ENCODE data around the gene FGGY. TPM values are rescaled to one million over a fixed set of nuclear protein-coding genes. Genes with fewer than 3 reads are reported as not detected.

Gene FGGY
- polyA plus RNA-seq, 12 donors = 8.5 to 16.8 (median 13.8) TPM; not detected in 1

DNA sequence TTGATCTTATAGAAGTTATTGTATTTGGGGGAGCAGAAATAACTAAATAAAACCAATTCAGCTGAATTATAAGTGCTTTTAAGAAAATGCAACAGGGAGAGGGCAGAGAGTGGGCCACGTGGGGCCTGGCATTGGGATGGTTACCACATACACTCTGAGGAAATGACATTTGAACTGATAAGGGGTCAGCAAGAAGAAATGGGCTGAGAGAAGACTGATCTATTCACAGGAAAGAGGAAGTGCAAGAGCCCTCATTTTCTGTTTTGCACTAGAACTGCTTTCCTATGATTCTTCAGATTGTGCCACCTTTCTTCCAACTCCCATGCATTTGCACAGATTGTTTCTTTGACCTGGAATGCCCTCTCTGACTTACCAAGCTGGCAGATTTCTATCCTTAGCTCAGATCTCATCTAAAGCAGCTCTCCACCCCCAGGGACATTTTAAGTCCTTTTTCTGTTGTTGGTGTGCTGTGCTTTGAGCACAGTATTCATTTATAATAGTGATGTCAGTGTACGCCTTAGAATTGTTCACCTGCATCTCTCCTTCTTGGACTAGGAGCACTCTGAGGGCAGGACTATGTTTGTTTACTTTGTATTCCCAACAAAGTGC lies 115.9 kb downstream of the FGGY start:
- no peak for DNase-seq

DNA sequence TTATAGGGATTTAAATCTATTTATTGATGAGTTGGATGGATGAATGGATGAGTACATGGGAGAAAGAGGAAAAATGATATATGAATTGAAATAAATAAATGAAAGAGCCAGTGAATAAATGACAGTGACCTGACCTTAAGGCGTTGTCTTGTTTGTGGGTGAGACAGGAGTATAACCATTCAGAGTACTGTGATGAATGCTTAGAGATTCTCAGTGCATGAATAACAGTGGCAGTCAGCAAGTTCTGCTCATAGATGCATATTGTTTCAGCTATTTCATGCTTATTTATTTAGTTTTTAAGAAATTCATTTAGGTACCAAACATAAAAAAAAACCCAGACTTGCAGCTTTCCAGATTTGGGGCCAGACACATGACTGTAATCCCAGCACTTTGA lies 116.4 kb downstream of the FGGY start:
- no peak for DNase-seq

DNA sequence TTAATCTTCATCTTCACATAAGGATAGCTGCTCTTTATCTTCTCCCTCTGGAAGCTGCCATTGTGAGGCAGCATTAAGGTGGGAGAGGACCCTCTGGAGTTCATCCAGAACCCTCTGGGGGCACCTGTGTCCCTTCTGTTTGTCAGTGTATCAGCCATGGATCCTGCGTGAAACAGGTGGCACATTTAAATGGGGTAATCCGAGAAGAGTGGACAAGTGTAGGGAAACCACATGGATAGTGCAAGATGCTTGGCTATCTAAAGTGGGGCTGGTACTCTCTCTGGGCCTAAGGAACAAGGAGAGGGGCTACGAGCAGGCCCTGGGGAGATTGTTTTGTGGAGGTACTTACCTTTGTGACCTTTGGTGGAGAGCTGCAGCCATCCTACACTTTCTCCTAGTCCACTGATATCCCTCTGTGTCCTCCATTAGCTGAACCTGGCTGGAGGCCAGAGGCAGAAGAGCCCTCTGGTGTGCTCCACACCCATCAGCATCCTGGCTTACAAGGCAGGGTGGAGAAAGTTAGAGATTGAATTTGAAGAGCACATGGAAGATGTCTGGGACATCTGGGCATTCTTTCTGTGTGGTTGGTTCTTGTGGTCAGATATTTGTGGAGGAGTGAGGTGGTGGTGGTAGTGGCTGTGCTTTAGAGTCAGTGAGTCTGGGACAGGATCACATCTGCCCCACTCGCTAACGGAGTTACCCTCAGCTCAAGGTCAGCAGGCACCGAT lies 117.7 kb downstream of the FGGY start:
- DNase-seq = no peak

DNA sequence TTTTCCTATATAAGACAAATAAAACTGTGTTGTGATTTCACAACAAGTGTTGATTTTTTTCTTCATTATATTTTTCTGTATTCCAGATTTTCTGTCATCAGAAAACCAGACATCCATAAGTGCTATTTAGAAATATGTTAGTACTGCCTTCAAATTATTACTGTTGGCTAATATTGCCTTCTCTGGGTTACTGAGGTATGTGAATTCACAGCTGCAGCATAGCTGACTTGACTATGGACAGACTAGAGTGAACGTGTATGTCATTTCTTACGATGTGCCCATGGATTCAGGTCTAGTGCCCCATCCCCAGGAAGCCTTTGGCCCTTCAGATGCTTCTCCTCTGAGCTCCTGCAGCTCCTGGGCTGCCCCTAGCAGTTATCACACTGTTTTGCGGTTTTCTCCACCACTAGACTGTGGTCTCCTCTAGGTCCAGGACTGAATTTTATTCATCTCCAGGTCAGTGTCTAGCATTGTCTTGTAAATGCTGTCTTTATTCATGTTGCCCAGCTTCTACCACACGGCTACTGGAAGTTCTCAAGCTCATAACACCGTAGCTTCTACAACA lies 118.5 kb downstream of the FGGY start:
- DNase-seq = no peak

DNA sequence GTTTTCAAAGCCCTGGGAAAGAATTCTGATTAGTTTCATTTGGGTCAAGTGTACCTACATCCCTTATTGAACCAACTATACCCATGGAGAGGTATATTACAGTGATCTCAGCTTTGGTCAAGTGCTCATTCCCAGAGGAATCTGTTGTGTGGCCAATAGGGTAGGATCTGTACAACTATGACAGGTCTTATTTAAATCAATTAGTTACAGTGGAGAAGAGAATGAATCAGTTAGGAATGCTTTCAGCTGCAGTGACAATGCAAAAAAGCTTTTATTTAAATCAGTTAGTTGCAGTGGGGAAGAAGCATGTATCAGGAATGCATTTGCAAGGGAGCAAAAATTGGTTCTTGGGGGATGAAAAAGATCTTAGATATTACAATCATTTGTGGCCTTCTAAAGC lies 119.0 kb downstream of the FGGY start:
- DNase-seq = no peak

DNA sequence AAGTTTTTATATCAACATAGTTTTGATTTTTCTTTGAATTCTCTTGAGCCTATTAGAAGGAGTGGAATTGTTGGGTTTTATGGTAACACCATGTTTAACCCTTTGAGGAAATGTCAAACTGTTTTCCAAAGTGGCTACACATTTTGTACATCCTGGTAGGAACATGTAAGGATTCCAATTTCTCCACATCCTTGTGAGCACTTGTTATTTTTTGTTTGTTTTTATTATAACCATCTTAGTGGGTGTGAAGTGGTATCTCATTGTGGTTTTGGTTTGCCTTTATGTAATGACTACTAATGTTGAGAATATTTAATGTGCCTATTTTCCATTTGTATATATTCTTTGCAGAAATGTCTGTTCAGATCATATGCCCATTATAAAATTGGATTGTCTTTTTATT lies 120.5 kb downstream of the FGGY start:
- no peak for DNase-seq

DNA sequence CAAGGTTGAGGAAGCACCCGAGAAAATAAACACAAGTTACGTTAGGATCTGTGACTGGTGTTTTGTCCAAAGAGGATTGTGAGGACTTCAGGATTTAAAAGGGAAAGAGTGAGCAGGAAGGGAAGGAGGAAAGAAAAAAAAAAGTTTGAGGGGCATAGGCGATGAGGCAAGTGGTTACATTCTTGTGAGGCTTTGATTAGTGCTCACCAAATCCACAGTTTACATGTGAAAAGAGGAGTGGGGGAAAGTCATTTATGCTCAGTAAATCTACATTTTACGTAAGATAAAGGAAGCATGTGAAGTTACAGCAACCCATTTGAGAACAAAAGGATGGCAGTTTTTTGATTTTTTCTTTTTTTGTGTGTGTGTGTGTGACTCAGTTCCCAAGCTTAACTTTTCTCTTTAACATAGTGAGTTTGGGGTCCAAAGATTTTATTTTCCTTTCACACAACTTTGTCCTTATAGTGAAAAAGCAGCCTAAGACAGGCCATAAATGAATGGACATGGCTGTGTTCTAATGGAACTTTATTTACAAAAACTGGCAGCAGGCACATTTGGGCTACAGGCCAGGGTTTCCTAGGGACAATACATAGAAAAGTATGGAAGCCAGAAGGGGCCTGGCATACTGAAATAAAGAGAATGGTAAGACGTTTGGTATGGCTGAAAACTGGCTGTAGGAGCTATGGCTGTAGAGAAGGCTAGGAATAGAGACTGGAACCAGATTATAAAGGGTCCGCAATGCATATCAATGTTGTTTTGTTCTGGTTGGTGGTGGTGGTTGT lies 121.7 kb downstream of the FGGY start:
- no peak for DNase-seq

DNA sequence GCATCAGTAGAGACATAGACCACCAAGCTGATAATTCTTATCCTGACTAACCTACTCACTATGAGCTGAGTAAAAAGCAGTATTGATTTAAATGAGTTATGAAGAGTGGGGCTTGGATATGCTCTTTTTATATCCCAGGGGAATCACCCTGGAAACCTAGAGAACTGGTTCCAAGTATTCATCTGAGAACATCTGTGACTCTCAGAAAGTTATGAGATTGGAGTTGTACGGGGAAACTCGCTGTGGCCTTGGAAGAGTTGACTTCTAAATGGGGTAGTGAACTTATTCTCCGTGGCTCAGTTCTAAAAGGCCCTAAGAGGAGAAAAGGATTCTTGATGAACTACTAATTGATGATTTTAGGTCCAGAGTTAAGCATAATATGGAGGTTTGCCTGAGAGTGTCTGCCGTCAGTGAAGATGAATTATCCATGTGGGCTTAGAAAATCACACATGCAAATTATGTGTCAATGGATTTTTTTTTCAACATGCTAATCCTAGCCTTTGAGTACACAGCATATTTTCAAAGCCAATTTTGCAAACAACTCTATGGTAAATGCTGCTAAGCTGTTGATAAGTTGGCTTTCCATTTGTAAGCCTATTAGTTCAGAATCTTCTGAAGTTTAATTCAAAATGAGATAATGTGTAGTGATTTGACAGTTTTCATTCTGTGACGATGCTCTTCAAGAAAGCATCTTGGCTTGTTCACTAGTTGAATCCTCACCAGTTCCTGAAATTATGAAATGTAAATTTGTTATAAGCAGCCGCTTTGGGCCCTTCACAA lies 122.7 kb downstream of the FGGY start:
- no peak for DNase-seq

DNA sequence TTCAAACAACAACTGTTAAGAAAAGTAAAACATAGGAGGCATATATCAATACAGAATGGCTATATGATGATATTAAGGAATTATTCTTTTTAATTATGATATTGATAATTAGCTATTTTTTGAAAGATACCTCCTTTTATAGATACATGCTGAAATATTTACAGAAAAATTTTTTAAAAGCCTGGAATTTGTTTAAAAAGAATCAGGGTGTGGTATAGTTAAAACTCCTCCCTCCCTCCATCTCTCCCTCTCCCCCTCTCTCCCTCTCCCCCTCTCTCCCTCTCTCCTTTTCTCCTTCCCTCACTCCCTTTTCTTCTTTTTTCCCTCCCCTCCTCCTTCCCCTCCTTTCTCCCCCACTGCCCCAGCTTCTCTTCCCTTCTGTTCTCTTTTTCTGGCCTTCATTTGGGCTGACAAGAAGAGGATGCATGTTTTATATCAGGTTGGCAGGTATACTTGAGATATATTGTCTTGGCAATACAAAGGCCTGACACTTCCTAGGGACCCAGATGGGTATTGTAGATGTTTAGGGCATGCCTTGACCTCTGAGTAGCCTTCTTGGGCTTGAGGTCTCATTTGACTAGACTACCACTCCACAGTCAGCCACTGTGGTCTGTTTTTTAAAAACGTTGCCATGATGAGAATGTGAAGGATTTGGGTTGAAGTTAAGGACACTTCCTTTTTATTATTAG lies 124.5 kb downstream of the FGGY start:
- no peak for DNase-seq

DNA sequence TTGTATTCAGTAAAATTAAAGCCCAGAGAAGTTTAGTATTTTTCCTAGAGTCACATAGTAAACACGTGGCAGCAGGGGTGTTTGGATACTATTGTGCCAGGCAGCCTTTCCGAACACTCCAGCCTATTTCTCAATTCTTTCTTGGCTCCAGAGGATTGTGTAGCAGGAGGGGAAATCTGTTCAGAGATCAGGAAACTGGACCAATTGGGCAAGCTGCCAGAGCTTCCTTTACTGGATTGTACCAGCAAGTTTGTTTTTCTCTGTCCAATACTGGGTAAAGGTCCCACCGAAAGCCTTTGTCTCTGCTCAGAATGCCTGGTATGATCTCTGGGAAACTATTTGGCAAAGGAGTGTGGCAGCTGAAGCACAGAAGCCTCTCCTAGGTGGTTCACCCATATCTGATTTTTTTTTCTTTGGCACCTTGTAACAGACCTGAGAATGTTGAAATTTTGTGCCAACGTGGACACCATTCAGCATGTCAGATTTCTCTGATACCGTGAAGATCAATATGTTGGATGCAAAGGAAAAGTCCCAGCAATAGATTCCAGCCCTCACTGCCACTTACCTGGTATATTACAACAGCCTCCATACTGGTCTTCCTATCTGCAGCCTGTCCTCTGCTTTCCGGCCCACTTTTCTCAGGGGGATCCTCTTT lies 126.2 kb downstream of the FGGY start:
- no peak for DNase-seq

DNA sequence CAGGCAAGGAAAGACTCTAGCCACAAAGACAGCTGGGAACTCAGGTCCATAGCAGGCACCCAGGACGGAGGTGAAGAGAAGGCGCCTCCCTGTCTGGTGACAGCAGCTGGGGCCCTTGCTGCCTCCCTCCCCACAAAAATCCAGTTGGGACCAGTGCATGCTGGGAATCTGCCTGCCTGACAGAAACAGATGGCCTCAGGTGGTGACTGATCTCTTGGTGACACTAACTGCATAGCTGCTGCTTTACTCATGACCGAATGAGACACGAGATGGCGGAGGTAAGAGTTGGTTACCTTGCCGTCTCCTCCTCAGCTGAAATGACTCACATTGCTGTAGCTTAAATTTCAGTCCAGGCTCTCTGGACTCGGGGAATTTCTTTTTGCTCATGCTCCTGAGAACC lies 130.3 kb downstream of the FGGY start:
- DNase-seq = no peak

DNA sequence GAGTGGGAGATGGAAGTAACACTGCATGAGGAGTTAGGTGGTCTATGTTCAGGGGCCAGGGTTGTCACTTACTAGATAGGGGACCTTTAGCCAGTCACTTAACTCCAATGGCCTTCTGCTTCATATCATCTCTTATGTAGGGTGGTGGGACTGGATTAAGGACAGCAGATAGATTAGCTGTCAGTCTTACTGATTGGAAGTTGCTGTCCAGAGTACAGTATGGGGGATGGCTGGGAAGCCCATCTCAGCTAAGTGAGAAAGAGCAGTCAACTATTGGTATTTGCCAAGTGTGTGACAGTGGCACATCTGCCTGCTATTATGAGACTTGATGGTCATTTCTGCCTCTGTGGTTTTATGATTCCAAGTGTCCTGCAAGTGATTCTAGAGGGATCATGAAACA lies 130.9 kb downstream of the FGGY start:
- DNase-seq = no peak

DNA sequence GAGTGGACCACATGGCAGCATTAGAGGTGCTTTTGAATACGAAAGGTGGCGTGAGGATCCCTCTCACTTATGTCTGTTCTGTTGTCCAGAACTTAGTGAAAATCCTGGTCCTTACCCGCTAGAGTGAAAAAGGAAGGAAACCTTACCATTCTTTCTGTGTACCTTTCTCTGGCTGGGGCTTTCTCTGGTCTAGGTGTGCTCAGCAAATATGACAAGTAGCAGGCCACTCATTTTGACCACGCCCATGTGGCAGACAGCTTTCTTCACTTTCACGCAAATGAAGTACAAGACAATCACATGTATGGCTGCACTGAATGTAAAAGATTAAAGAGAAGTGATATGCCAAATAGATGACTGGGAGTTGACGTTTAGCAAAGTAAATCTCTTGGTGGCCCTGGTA lies 131.9 kb downstream of the FGGY start:
- no peak for DNase-seq

DNA sequence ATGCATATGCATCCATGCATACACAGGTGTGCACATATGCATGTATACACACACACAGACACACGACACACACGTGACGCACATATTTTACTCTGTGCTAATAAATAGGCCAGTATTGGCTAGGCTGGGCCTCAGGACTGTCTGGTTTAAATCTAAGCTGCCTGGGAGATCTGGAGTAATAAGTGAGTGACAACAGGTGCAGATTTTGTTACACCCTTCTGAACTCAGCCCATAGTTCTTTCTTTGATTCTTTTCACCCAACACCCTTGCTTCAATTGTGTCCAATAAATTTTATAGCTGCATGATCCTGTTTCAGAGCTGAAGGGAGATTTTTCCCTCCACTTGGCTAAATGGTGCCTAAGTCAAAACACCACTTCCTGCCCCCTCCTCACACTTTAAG lies 132.8 kb downstream of the FGGY start:
- no peak for DNase-seq

DNA sequence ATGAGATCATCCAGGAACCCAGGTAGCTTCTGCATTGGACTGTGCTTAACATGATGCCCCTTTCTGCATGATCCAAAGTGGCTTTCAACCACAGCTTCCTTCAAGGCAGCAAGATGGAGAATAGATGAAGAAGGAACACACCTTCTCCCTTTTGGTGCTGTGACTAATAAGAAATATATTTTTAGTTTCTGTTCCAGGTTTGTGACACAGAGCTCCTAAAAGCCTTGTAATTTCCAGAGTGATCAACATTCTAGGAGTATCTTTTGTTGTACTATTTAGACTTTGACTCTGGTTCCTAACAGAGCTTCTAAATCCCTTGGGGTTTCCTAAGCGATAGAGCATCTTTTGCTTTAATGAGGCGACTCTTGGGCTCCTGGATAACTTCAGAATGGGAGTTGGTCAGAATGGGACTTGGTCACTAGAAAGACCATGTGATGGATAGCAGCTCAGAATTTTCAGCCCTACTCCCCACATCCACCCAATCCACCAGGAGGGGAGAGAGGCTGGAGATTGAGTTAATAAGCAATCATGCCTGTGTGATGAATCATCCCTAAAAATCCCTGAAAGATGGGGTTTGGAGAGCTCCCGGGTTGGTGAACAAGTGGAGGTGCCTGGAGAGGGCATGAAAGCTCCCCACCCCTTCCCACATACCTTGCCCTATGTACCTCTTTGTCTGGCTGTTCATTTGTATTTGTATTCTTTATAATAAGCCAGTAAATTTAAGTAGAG lies 134.8 kb downstream of the FGGY start:
- DNase-seq = no peak

DNA sequence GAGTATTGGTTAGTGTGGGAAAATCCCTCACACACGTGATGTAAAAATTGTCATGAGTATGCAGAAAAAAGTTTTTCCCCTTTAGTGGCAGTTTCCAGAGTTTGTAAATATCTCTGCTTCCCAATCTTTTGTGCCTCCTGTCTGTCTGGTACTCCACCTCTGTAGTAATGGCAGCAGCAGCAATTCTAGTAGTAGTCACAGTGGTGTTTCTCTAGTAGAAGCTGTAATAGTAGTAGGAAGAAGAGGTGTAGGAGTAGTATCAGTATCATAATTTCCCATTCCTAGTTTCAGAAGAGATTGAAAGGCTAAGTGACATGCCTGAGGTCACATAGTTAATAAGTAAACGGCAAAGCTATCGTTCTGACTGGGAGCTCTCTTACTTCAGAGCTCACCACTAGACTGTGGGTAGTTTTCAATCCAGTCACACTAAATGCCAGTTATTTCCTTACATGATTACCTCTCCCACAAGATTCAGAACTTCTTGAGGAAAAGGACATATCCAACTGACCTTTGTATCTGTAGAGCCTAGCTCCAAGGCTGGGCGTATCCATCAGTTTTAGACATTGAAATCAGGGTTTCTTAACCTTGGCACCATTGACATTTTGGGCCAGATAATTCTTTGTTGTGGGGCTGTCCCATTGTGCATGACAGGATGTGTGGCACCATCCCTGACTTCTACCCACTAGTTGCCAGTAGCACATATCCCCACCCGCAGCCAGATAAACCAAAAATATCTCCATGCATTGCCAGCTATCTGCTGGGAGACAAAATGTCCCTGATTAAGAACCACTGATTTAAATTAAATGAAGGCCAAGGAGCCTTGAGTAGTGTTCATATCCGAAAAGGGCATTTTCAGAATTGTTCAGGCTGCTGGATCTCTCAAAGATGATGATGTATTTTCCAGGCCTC lies 135.9 kb downstream of the FGGY start:
- no peak for DNase-seq

DNA sequence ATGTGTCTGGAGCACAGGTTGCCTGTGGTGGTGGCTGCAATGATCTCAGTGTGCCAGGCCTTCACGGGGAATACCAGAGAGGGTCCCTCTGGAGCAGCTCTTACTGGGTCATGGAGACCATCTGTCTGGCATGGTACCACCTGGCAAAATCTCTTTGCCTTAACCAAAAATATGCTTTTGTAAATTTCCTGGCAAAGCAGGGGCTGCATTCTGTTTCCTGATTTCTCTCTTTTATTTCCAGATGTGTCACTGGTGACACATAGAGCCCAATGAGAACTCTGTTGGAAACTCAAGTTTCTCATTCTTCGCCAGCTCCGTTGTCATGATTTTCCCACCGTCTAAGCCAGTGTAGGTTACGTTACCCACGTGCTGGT lies 136.5 kb downstream of the FGGY start:
- DNase-seq = peak; percentile 66

DNA sequence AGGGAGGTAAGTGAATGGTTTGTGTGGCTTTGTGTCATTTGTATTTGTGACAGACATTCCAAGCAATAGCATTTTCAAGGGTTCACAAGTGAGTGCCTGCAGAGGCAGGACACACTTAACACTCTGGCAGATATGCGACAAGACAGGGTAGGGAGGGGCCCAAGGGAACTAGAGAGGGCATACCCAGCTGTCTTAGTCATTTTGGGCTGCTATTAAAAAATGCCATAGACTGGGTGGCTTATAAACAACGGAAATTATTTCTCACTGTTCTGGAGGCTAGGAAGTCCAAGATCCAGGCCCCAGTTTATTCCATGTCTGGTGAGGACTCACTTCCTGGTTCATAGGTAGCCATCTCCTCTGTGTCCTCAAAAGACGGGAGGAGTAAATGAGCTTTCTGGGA lies 137.4 kb downstream of the FGGY start:
- no peak for DNase-seq

DNA sequence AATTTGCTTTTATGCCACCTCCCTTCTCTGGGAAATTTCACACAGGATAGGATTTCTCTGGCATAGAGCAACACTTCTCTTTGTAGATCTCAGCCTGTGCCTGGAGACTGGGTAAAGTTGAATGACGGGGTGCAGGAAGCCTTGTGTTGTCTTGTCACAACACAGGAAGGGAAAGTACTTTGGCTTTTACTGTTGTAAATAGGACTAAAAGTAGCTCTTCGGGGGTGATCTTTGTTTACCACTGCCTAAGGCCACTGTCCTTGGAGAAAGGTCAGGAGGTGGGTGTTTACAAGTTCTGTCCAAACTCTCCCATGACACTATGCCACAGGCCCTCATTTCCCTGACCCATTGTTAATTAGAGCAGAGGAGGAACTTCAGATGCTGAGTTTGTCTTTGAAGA lies 139.7 kb downstream of the FGGY start:
- DNase-seq = no peak
